Glutamatergic neuron (in vitro differentiated cells): Measurements from ENCODE around the gene HEG1. TPM values are rescaled to one million over a fixed set of nuclear protein-coding genes. Genes with fewer than 3 reads are reported as not detected.

ENCODE experiments used
- DNase-seq: peaks from one replicate; pipeline ENCODE4 v3.0.0; 2022
- H3K27ac Mint-ChIP-seq: one replicate; pipeline ENCODE4 v1.8.0; 2020; ENCODE audit warnings: mild to moderate bottlenecking, mixed read lengths, inconsistent platforms; ENCODE audit not compliant: unreplicated experiment
- H3K27me3 Mint-ChIP-seq: one replicate; pipeline ENCODE4 v1.8.0; 2020; ENCODE audit warnings: mild to moderate bottlenecking, moderate library complexity, mixed read lengths, inconsistent platforms; ENCODE audit not compliant: unreplicated experiment
- H3K36me3 Mint-ChIP-seq: one replicate; pipeline ENCODE4 v1.8.0; 2020; ENCODE audit warnings: mild to moderate bottlenecking, mixed read lengths, inconsistent platforms; ENCODE audit not compliant: unreplicated experiment
- H3K4me1 Mint-ChIP-seq: one replicate; pipeline ENCODE4 v1.8.0; 2020; ENCODE audit warnings: mild to moderate bottlenecking, low read depth, mixed read lengths, inconsistent platforms; ENCODE audit not compliant: unreplicated experiment
- H3K4me3 Mint-ChIP-seq: one replicate; pipeline ENCODE4 v1.8.0; 2020; ENCODE audit warnings: mild to moderate bottlenecking, mixed read lengths, inconsistent platforms; ENCODE audit not compliant: unreplicated experiment
- H3K9me3 Mint-ChIP-seq: one replicate; pipeline ENCODE4 v1.8.0; 2020; ENCODE audit warnings: mild to moderate bottlenecking, moderate library complexity, mixed read lengths, inconsistent platforms; ENCODE audit not compliant: unreplicated experiment
- CTCF ChIP-seq: fragments of 200-600 bp; sonication (generic); IDR thresholded peaks from one replicate; pipeline ENCODE4 v1.5.0; 2021; ENCODE audit not compliant: partially characterized antibody, unreplicated experiment
- total RNA-seq: library from RNA; stranded (reverse); fragmentation: NEBNext Ultra II Directional; extraction: Animal tissue kit (Norgen Biotek cat#: 25700); gene quantifications from one replicate; pipeline ENCODE4 v1.2.1, GENCODE V29; 2021; ENCODE audit not compliant: unreplicated experiment

HEG1 gene
- total RNA-seq, 1 donor from 2014 or later = 32.7 TPM

GRCh38 chr3:125050488-125051090 is 5.2 kb downstream of the HEG1 start:
- TF ChIP-seq CTCF = no peak
- peaks cover 6% of the 10 kb centered on the region for H3K27me3 Mint-ChIP-seq
- peak overlapping the region; percentile 65 for H3K27ac Mint-ChIP-seq
- peak overlapping the region; percentile 64 for H3K4me3 Mint-ChIP-seq
- peaks cover 9% of the 10 kb centered on the region for H3K36me3 Mint-ChIP-seq
- no peak for DNase-seq
- peaks cover 22% of the 10 kb centered on the region for H3K9me3 Mint-ChIP-seq
- H3K4me1 Mint-ChIP-seq = peaks cover 66% of the 10 kb centered on the region

- no peak overlapping the region for H3K4me3 Mint-ChIP-seq
- H3K36me3 Mint-ChIP-seq = peaks cover 9% of the 10 kb centered on the region
- peaks cover 52% of the 10 kb centered on the region for H3K4me1 Mint-ChIP-seq
- TF ChIP-seq CTCF = no peak
- peaks cover 7% of the 10 kb centered on the region for H3K9me3 Mint-ChIP-seq
- no peak overlapping the region for H3K27ac Mint-ChIP-seq
- H3K27me3 Mint-ChIP-seq = peaks cover 6% of the 10 kb centered on the region
- no peak for DNase-seq
Observed at GRCh38 chr3:125048282-125048681, 7.5 kb downstream of the HEG1 start.

- no peak for TF ChIP-seq CTCF
- H3K9me3 Mint-ChIP-seq = peaks cover 7% of the 10 kb centered on the region
- H3K36me3 Mint-ChIP-seq = peaks cover 9% of the 10 kb centered on the region
- H3K4me1 Mint-ChIP-seq = peaks cover 45% of the 10 kb centered on the region
- no peak for DNase-seq
- no peak overlapping the region for H3K4me3 Mint-ChIP-seq
- H3K27me3 Mint-ChIP-seq = peaks cover 4% of the 10 kb centered on the region
- no peak overlapping the region for H3K27ac Mint-ChIP-seq
Observed at GRCh38 chr3:125045965-125046364, 9.8 kb downstream of the HEG1 start.

GRCh38 chr3:125045194-125045593 is 10.6 kb downstream of the HEG1 start:
- Mint-ChIP-seq H3K36me3 (peaks cover 4% of the 10 kb centered on the region), H3K4me1 (peaks cover 41% of the 10 kb centered on the region), H3K9me3 (peaks cover 7% of the 10 kb centered on the region), H3K4me3 (no peak overlapping the region), H3K27me3 (peaks cover 4% of the 10 kb centered on the region), H3K27ac (no peak overlapping the region)
- TF ChIP-seq CTCF = no peak
- no peak for DNase-seq

- DNase-seq = no peak
- H3K36me3 Mint-ChIP-seq = peaks cover 4% of the 10 kb centered on the region
- peaks cover 47% of the 10 kb centered on the region for H3K4me1 Mint-ChIP-seq
- peaks cover 6% of the 10 kb centered on the region for H3K9me3 Mint-ChIP-seq
- no peak overlapping the region for H3K27ac Mint-ChIP-seq
- H3K4me3 Mint-ChIP-seq = peak overlapping the region; percentile 78
- H3K27me3 Mint-ChIP-seq = peaks cover 4% of the 10 kb centered on the region
- TF ChIP-seq CTCF = no peak
Observed at GRCh38 chr3:125043599-125044151, 12.1 kb downstream of the HEG1 start.
